Activated naive CD8-positive, alpha-beta T cell treated with anti-CD3 and anti-CD28 coated beads, Interleukin-2, amount 10 ng/mL, durations not matched to agents 7 days and 5 days (primary cell): ENCODE data around the gene UTY. TPM values are rescaled to one million over a fixed set of nuclear protein-coding genes. Genes with fewer than 3 reads are reported as not detected.

Experiments
- ATAC-seq: fragments of 150-1000 bp; cut with Tn5 transposase; one replicate; pipeline ENCODE4 v1.10.0; 2021; ENCODE audit warnings: low read depth, moderate library complexity
- POLR2A ChIA-PET: fragments of 350-600 bp; sonication (Branson Sonifier 250); formaldehyde crosslinking; loops from one replicate; lab custom pipeline; 2021; ENCODE audit warnings: antibody characterized with exemption; lab: Charles Lee
- DNase-seq: peaks from one replicate; pipeline ENCODE4 v3.0.0; 2021
- H3K27ac Mint-ChIP-seq: one replicate; pipeline ENCODE4 v1.8.0; 2022; ENCODE audit warnings: mild to moderate bottlenecking, mixed read lengths
- H3K27me3 Mint-ChIP-seq: one replicate; pipeline ENCODE4 v1.8.0; 2022; ENCODE audit warnings: mild to moderate bottlenecking, moderate library complexity, mixed read lengths
- H3K36me3 Mint-ChIP-seq: one replicate; pipeline ENCODE4 v1.8.0; 2021; ENCODE audit warnings: mild to moderate bottlenecking, mixed read lengths
- H3K4me1 Mint-ChIP-seq: one replicate; pipeline ENCODE4 v1.8.0; 2021; ENCODE audit warnings: mixed read lengths
- H3K4me3 Mint-ChIP-seq: one replicate; pipeline ENCODE4 v1.8.0; 2022; ENCODE audit warnings: mild to moderate bottlenecking, moderate library complexity, mixed read lengths
- H3K9me3 Mint-ChIP-seq: one replicate; pipeline ENCODE4 v1.8.0; 2021; ENCODE audit warnings: mixed read lengths
- total RNA-seq, 2 experiments: library from RNA; stranded (reverse); gene quantifications; one replicate each; pipeline ENCODE4 v1.2.3, GENCODE V29; 2021

The UTY gene
- total RNA-seq, 2 experiments from 2014 or later = 41.7 to 43.0 TPM

GRCh38 chrY:13370245-13370644 lies 109.6 kb downstream of the UTY start:
- Mint-ChIP-seq H3K36me3 (peaks cover 1% of the 10 kb centered on the region), H3K9me3 (no peaks in the 10 kb centered on the region), H3K4me1 (peaks cover 15% of the 10 kb centered on the region), H3K27me3 (no peaks in the 10 kb centered on the region), H3K27ac (peak overlapping the region; percentile 37), H3K4me3 (peak overlapping the region; percentile 66)
- DNase-seq (no peak), ATAC-seq (no peak)
- POLR2A ChIA-PET = no interaction called here

- no peak for DNase-seq
- Mint-ChIP-seq H3K27ac (no peak overlapping the region), H3K4me3 (no peak overlapping the region), H3K4me1 (peaks cover 15% of the 10 kb centered on the region), H3K9me3 (no peaks in the 10 kb centered on the region), H3K36me3 (peaks cover 1% of the 10 kb centered on the region), H3K27me3 (no peaks in the 10 kb centered on the region)
- no peak for ATAC-seq
- POLR2A ChIA-PET = no interaction called here
These were observed 111.4 kb downstream of the UTY start for GRCh38 chrY:13368513-13368845.

- Mint-ChIP-seq H3K4me3 (no peak overlapping the region), H3K4me1 (peaks cover 6% of the 10 kb centered on the region), H3K27ac (no peak overlapping the region), H3K27me3 (no peaks in the 10 kb centered on the region), H3K36me3 (peaks cover 3% of the 10 kb centered on the region), H3K9me3 (no peaks in the 10 kb centered on the region)
- no peak for DNase-seq
- POLR2A ChIA-PET = no interaction called here
- no peak for ATAC-seq
These were observed 116.2 kb downstream of the UTY start for GRCh38 chrY:13363641-13364040.

GRCh38 chrY:13362662-13363061 lies 117.2 kb downstream of the UTY start:
- peaks cover 7% of the 10 kb centered on the region for H3K36me3 Mint-ChIP-seq
- POLR2A ChIA-PET = no interaction called here
- H3K4me1 Mint-ChIP-seq = peaks cover 6% of the 10 kb centered on the region
- no peaks in the 10 kb centered on the region for H3K9me3 Mint-ChIP-seq
- H3K27me3 Mint-ChIP-seq = no peaks in the 10 kb centered on the region
- no peak for ATAC-seq
- H3K27ac Mint-ChIP-seq = no peak overlapping the region
- no peak overlapping the region for H3K4me3 Mint-ChIP-seq
- no peak for DNase-seq

GRCh38 chrY:13361656-13362636 lies 117.9 kb downstream of the UTY start:
- DNase-seq (no peak), ATAC-seq (no peak)
- Mint-ChIP-seq H3K4me1 (peaks cover 6% of the 10 kb centered on the region), H3K9me3 (no peaks in the 10 kb centered on the region), H3K36me3 (peaks cover 7% of the 10 kb centered on the region), H3K27me3 (no peaks in the 10 kb centered on the region), H3K4me3 (no peak overlapping the region), H3K27ac (no peak overlapping the region)
- POLR2A ChIA-PET = no interaction called here

GRCh38 chrY:13351443-13351842 lies 128.4 kb downstream of the UTY start:
- POLR2A ChIA-PET = no interaction called here
- Mint-ChIP-seq H3K9me3 (no peaks in the 10 kb centered on the region), H3K27ac (no peak overlapping the region), H3K4me1 (no peaks in the 10 kb centered on the region), H3K36me3 (peaks cover 18% of the 10 kb centered on the region), H3K27me3 (no peaks in the 10 kb centered on the region), H3K4me3 (no peak overlapping the region)
- DNase-seq (no peak), ATAC-seq (no peak)

GRCh38 chrY:13347106-13347505 lies 132.7 kb downstream of the UTY start:
- Mint-ChIP-seq H3K4me1 (no peaks in the 10 kb centered on the region), H3K27ac (no peak overlapping the region), H3K27me3 (no peaks in the 10 kb centered on the region), H3K9me3 (no peaks in the 10 kb centered on the region), H3K36me3 (peaks cover 8% of the 10 kb centered on the region), H3K4me3 (no peak overlapping the region)
- POLR2A ChIA-PET = no interaction called here
- DNase-seq (no peak), ATAC-seq (no peak)

- no peak for ATAC-seq
These were observed 134.3 kb downstream of the UTY start for GRCh38 chrY:13345549-13345948.

GRCh38 chrY:13343307-13343946 lies 136.4 kb downstream of the UTY start:
- peak; percentile 40 for DNase-seq
- ATAC-seq = peak; percentile 42
- H3K4me3 Mint-ChIP-seq = no peak overlapping the region
- H3K9me3 Mint-ChIP-seq = no peaks in the 10 kb centered on the region
- H3K27ac Mint-ChIP-seq = peak overlapping the region; percentile 67
- H3K4me1 Mint-ChIP-seq = no peaks in the 10 kb centered on the region
- H3K36me3 Mint-ChIP-seq = peaks cover 4% of the 10 kb centered on the region
- POLR2A ChIA-PET = no interaction called here
- H3K27me3 Mint-ChIP-seq = no peaks in the 10 kb centered on the region

More at GRCh38 chrY:13345549-13345948, 134.3 kb downstream of the UTY start:
- Mint-ChIP-seq H3K4me1 (no peaks in the 10 kb centered on the region), H3K36me3 (peaks cover 4% of the 10 kb centered on the region), H3K4me3 (no peak overlapping the region), H3K9me3 (no peaks in the 10 kb centered on the region), H3K27ac (no peak overlapping the region), H3K27me3 (no peaks in the 10 kb centered on the region)
- POLR2A ChIA-PET = no interaction called here
- no peak for DNase-seq

- no peak for ATAC-seq
- H3K4me3 Mint-ChIP-seq = no peak overlapping the region
- no peak for DNase-seq
- POLR2A ChIA-PET = no interaction called here
- no peak overlapping the region for H3K27ac Mint-ChIP-seq
- H3K4me1 Mint-ChIP-seq = no peaks in the 10 kb centered on the region
- peaks cover 7% of the 10 kb centered on the region for H3K36me3 Mint-ChIP-seq
- H3K9me3 Mint-ChIP-seq = no peaks in the 10 kb centered on the region
- H3K27me3 Mint-ChIP-seq = no peaks in the 10 kb centered on the region
These were observed 139.9 kb downstream of the UTY start for GRCh38 chrY:13339939-13340338.

GRCh38 chrY:13339381-13339780 lies 140.5 kb downstream of the UTY start:
- DNase-seq (no peak), ATAC-seq (no peak)
- H3K36me3 Mint-ChIP-seq = peaks cover 13% of the 10 kb centered on the region
- POLR2A ChIA-PET = no interaction called here
- H3K4me1 Mint-ChIP-seq = no peaks in the 10 kb centered on the region
- no peak overlapping the region for H3K27ac Mint-ChIP-seq
- no peaks in the 10 kb centered on the region for H3K9me3 Mint-ChIP-seq
- H3K4me3 Mint-ChIP-seq = no peak overlapping the region
- H3K27me3 Mint-ChIP-seq = no peaks in the 10 kb centered on the region

GRCh38 chrY:13338711-13339110 lies 141.1 kb downstream of the UTY start:
- DNase-seq = no peak
- Mint-ChIP-seq H3K9me3 (no peaks in the 10 kb centered on the region), H3K27ac (no peak overlapping the region), H3K36me3 (peaks cover 19% of the 10 kb centered on the region), H3K4me3 (no peak overlapping the region), H3K27me3 (no peaks in the 10 kb centered on the region), H3K4me1 (peaks cover 2% of the 10 kb centered on the region)
- POLR2A ChIA-PET = no interaction called here
- no peak for ATAC-seq

GRCh38 chrY:13337934-13338333 lies 141.9 kb downstream of the UTY start:
- Mint-ChIP-seq H3K36me3 (peaks cover 26% of the 10 kb centered on the region), H3K27ac (no peak overlapping the region), H3K4me1 (peaks cover 2% of the 10 kb centered on the region), H3K27me3 (no peaks in the 10 kb centered on the region), H3K4me3 (no peak overlapping the region), H3K9me3 (no peaks in the 10 kb centered on the region)
- no peak for DNase-seq
- POLR2A ChIA-PET = no interaction called here
- no peak for ATAC-seq

GRCh38 chrY:13333791-13334190 lies 146.0 kb downstream of the UTY start:
- ATAC-seq (no peak), DNase-seq (no peak)
- POLR2A ChIA-PET = no interaction called here
- Mint-ChIP-seq H3K4me3 (no peak overlapping the region), H3K9me3 (no peaks in the 10 kb centered on the region), H3K36me3 (peaks cover 32% of the 10 kb centered on the region), H3K27ac (no peak overlapping the region), H3K27me3 (no peaks in the 10 kb centered on the region), H3K4me1 (peaks cover 10% of the 10 kb centered on the region)
